ENCODE data around the gene TGFBR3L.
"Not testable (repeated sequence)": the region's sequence is repeated elsewhere in the genome, so short reads cannot be mapped to it uniquely, and the experiment has no call there.

TGFBR3L gene

GRCh38 chr19:7879836-7880235 lies 34.8 kb upstream of the TGFBR3L start:
- DNase-seq (ENCODE audit: low read depth, low spot score) = no peak

- DNase-seq (ENCODE audit: low read depth, low spot score) = no peak
Measured at GRCh38 chr19:7881910-7882309, 32.7 kb upstream of the TGFBR3L start.

- DNase-seq (ENCODE audit: low read depth, low spot score) = no peak
Measured at GRCh38 chr19:7883105-7883504, 31.5 kb upstream of the TGFBR3L start.

GRCh38 chr19:7883796-7884570 lies 30.6 kb upstream of the TGFBR3L start:
- no peak for DNase-seq (ENCODE audit: low read depth, low spot score)

- DNase-seq (ENCODE audit: low read depth, low spot score) = no peak
Measured at GRCh38 chr19:7885818-7886217, 28.8 kb upstream of the TGFBR3L start.

- no peak for DNase-seq (ENCODE audit: low read depth, low spot score)
Measured at GRCh38 chr19:7887408-7888144, 27.1 kb upstream of the TGFBR3L start.

- DNase-seq (ENCODE audit: low read depth, low spot score) = no peak
Measured at GRCh38 chr19:7888145-7888825, 26.3 kb upstream of the TGFBR3L start, which contains the start of gene LRRC8E. TSS of gene LRRC8E (plus strand) at chr19:7888510. CDS start at chr19:7895604, 7,094 bp downstream.

GRCh38 chr19:7888826-7889217 lies 25.8 kb upstream of the TGFBR3L start:
- no peak for DNase-seq (ENCODE audit: low read depth, low spot score)

- DNase-seq (ENCODE audit: low read depth, low spot score) = not testable (repeated sequence)
Measured at GRCh38 chr19:7893362-7894101, 21.1 kb upstream of the TGFBR3L start.

- DNase-seq (ENCODE audit: low read depth, low spot score) = no peak
Measured at GRCh38 chr19:7894612-7895309, 19.9 kb upstream of the TGFBR3L start.

- DNase-seq (ENCODE audit: low read depth, low spot score) = no peak
Measured at GRCh38 chr19:7895565-7895964, 19.1 kb upstream of the TGFBR3L start.

- no peak for DNase-seq (ENCODE audit: low read depth, low spot score)
Measured at GRCh38 chr19:7897292-7897691, 17.3 kb upstream of the TGFBR3L start.

- DNase-seq (ENCODE audit: low read depth, low spot score) = no peak
Measured at GRCh38 chr19:7898967-7899366, 15.7 kb upstream of the TGFBR3L start.

- no peak for DNase-seq (ENCODE audit: low read depth, low spot score)
Measured at GRCh38 chr19:7899751-7900378, 14.8 kb upstream of the TGFBR3L start.

GRCh38 chr19:7900401-7900870 lies 14.2 kb upstream of the TGFBR3L start:
- DNase-seq (ENCODE audit: low read depth, low spot score) = no peak

GRCh38 chr19:7900931-7901330 lies 13.7 kb upstream of the TGFBR3L start:
- no peak for DNase-seq (ENCODE audit: low read depth, low spot score)

- DNase-seq (ENCODE audit: low read depth, low spot score) = no peak
Measured at GRCh38 chr19:7901337-7901736, 13.3 kb upstream of the TGFBR3L start.

GRCh38 chr19:7902796-7903243 lies 11.8 kb upstream of the TGFBR3L start:
- DNase-seq (ENCODE audit: low read depth, low spot score) = no peak

- peak; percentile 100 for DNase-seq (ENCODE audit: low read depth, low spot score)
Measured at GRCh38 chr19:7903244-7904073, 11.2 kb upstream of the TGFBR3L start, which contains the start of gene MAP2K7. TSS of gene MAP2K7 (plus strand) at chr19:7903877. CDS start at chr19:7903945, 68 bp downstream.
